K562 (cell line): Measurements from ENCODE around the gene COG4. TPM values are rescaled to one million over a fixed set of nuclear protein-coding genes. Genes with fewer than 3 reads are reported as not detected.

Experiments used
- ATAC-seq: fragments of 200-7000 bp; cut with Tn5 transposase; 3 replicates; pipeline ENCODE4 v1.9.1; 2020; ENCODE audit warnings: moderate library complexity
- Bru-seq: library from RNA; stranded (reverse); fragments of 400-500 nt; gene quantifications from one replicate; lab custom pipeline; 2021; lab: Mats Ljungman, UMichigan
- BruChase-seq, 2 experiments: library from RNA; stranded (reverse); fragments of 400-500 nt; gene quantifications; one replicate each; lab custom pipeline; 2021; lab: Mats Ljungman, UMichigan
- BruUV-seq: library from RNA; stranded (reverse); fragments of 400-500 nt; replicated peaks from 2 replicates; lab custom pipeline; 2021; lab: Mats Ljungman, UMichigan
- CTCF ChIA-PET: fragments of 300-600 bp; formaldehyde crosslinking; extraction: SDS; loops from one replicate; lab custom pipeline; 2021; ENCODE audit warnings: low intra/inter-chr PET ratio; lab: Yijun Ruan, JAX
- POLR2A ChIA-PET: fragments of 300-600, 350-650 bp; sonication (Branson Sonifier 250); formaldehyde crosslinking; extraction: SDS; loops from one replicate; lab custom pipeline; 2021; ENCODE audit warnings: antibody characterized with exemption, inconsistent platforms; lab: Yijun Ruan, JAX
- DNase-seq, 4 experiments: peaks; one replicate each; pipeline versions ENCODE4 v3.0.0 to v3.0.0-alpha.2; 2011 to 2018; ENCODE audit warnings: low spot score in 3 of 4, mixed read lengths in 3 of 4; ENCODE audit errors: extremely low read depth in 1 of 4
- FAIRE-seq: peaks from 2 replicates; lab custom pipeline; 2011; peaks lifted over from hg19 to GRCh38; lab: Jason Lieb, UNC
- H2AFZ ChIP-seq: 2 replicates; pipeline ENCODE4 v1.6.0; 2011; ENCODE audit warnings: low read depth, low read length, control low read depth, inconsistent platforms
- H3K27ac ChIP-seq: fragments of 200-600 bp; 3 replicates; pipeline ENCODE4 v1.8.0; 2011; ENCODE audit warnings: low read depth, mild to moderate bottlenecking, control low read depth, inconsistent platforms, low read length, moderate library complexity, mixed read lengths; ENCODE audit errors: extremely low read depth
- H3K27me3 ChIP-seq, 2 experiments: fragments of 300-600 bp in 1 of 2; 2 replicates in 1 of 2; 3 replicates in 1 of 2; pipeline versions ENCODE4 v1.6.0 to v1.8.0; 2011; ENCODE audit warnings: inconsistent platforms in 2 of 2, low read length in 2 of 2, mild to moderate bottlenecking in 1 of 2, mixed read lengths in 1 of 2, moderate library complexity in 1 of 2; ENCODE audit not compliant: control insufficient read depth in 2 of 2, insufficient read depth in 2 of 2
- H3K36me3 ChIP-seq: fragments of 300-600 bp; 3 replicates; pipeline ENCODE4 v1.8.0; 2011; ENCODE audit warnings: mild to moderate bottlenecking, low read length, inconsistent platforms; ENCODE audit not compliant: control insufficient read depth, insufficient read depth
- H3K4me1 ChIP-seq, 2 experiments: fragments of 200-600 bp in 1 of 2; replicated peaks in 1 of 2; 2 replicates in 1 of 2; 3 replicates in 1 of 2; pipeline versions ENCODE4 v1.5.1 to v1.8.0; 2011; ENCODE audit warnings: inconsistent platforms in 2 of 2, low read length in 2 of 2, mild to moderate bottlenecking in 1 of 2, mixed read lengths in 1 of 2, moderate library complexity in 1 of 2; ENCODE audit not compliant: control insufficient read depth in 2 of 2, insufficient read depth in 2 of 2
- H3K4me2 ChIP-seq: 2 replicates; pipeline ENCODE4 v1.6.1; 2011; ENCODE audit warnings: low read length, control low read depth, inconsistent platforms, mixed read lengths; ENCODE audit not compliant: insufficient read depth
- H3K4me3 ChIP-seq: fragments of 200-600 bp; sonication (generic), shearing (Covaris generic); 2 replicates; pipeline ENCODE4 v1.5.1; 2016; ENCODE audit warnings: control low read depth, inconsistent platforms
- H3K79me2 ChIP-seq: fragments of 200-600 bp; 3 replicates; pipeline ENCODE4 v1.8.0; 2011; ENCODE audit warnings: low read length, inconsistent platforms; ENCODE audit not compliant: control insufficient read depth, insufficient read depth
- H3K9ac ChIP-seq, 2 experiments: 2 replicates each; pipeline versions ENCODE4 v1.6.0 to v1.6.1; 2011; ENCODE audit warnings: low read depth in 2 of 2, low read length in 2 of 2, control low read depth in 1 of 2, inconsistent platforms in 1 of 2, mild to moderate bottlenecking in 1 of 2, mixed read lengths in 1 of 2; ENCODE audit not compliant: insufficient read depth in 1 of 2
- H3K9me1 ChIP-seq: one replicate; pipeline ENCODE4 v1.6.0; 2011; ENCODE audit warnings: inconsistent platforms, mild to moderate bottlenecking, low read length, moderate library complexity; ENCODE audit not compliant: control insufficient read depth, insufficient read depth
- H3K9me3 ChIP-seq: replicated peaks from 2 replicates; pipeline ENCODE4 v1.5.1; 2011; ENCODE audit warnings: low read depth, low read length, inconsistent platforms; ENCODE audit not compliant: control insufficient read depth, insufficient read depth
- H4K20me1 ChIP-seq: replicated peaks from 2 replicates; pipeline ENCODE4 v1.6.1; 2011; ENCODE audit warnings: low read length, inconsistent platforms, mixed read lengths; ENCODE audit not compliant: control insufficient read depth, insufficient read depth
- ATF4 ChIP-seq: fragments of 450-650 bp; formaldehyde crosslinking; IDR thresholded peaks from 2 replicates; pipeline ENCODE4 v1.4.0; 2022; ENCODE audit warnings: mild to moderate bottlenecking, moderate library complexity
- CREB3L1 ChIP-seq: fragments of 450-650 bp; IDR thresholded peaks from 2 replicates; pipeline ENCODE4 v1.6.1; 2014; ENCODE audit warnings: low read depth, mild to moderate bottlenecking, moderate library complexity, borderline replicate concordance
- ELF1 ChIP-seq: fragments of 200-800 bp; sonication (Bioruptor generic); IDR thresholded peaks from 2 replicates; pipeline ENCODE4 v1.6.1; 2016; ENCODE audit warnings: missing genetic modification characterization, missing compliant biosample characterization
- ESRRA ChIP-seq: fragments of 450-650 bp; IDR thresholded peaks from 2 replicates; pipeline ENCODE4 v1.6.1; 2014; ENCODE audit warnings: low read depth, mild to moderate bottlenecking, moderate library complexity, borderline replicate concordance
- ESRRB ChIP-seq: fragments of 250-450 bp; sonication (Bioruptor Pico); IDR thresholded peaks from 2 replicates; pipeline ENCODE4 v1.5.0; 2020; ENCODE audit warnings: mild to moderate bottlenecking, moderate library complexity, borderline replicate concordance
- SMARCA4 ChIP-seq: fragments of 450-650 bp; IDR thresholded peaks from 2 replicates; pipeline ENCODE4 v1.6.1; 2016
- ZBTB17 ChIP-seq: fragments of 450-650 bp; formaldehyde crosslinking; IDR thresholded peaks from 2 replicates; pipeline ENCODE4 v1.4.0; 2020; ENCODE audit warnings: mild to moderate bottlenecking
- ZFP1 ChIP-seq: fragments of 450-650 bp; formaldehyde crosslinking; IDR thresholded peaks from 2 replicates; pipeline ENCODE4 v1.4.0; 2020; ENCODE audit warnings: mild to moderate bottlenecking, mixed read lengths
- ZNF184 ChIP-seq: sonication (generic); formaldehyde crosslinking; IDR thresholded peaks from 2 replicates; pipeline ENCODE4 v1.5.0; 2020; ENCODE audit warnings: missing genetic modification reagents
- WGBS: fragments of 100-300 bp; shearing (Covaris generic); methylation state at CpG from one replicate; pipeline ENCODE4 v1.1.6; 2016; ENCODE audit warnings: low coverage, mixed read lengths; ENCODE audit not compliant: insufficient coverage; ENCODE audit errors: missing lambda C conversion rate; 5-methylcytosine and 5-hydroxymethylcytosine counted together
- in situ Hi-C: fragments of 300-500 bp; cut with MboI; formaldehyde crosslinking; loops from 4 replicates; pipeline ENCODE4 v1.15.0; 2018; ENCODE audit warnings: inconsistent platforms, mixed read lengths
- intact Hi-C: fragments of 100-400 bp; cut with micrococcal nuclease; formaldehyde crosslinking; loops from 2 replicates; pipeline ENCODE4 v1.14.2; 2022
- long read RNA-seq, 3 experiments: library from polyadenylated mRNA in 2 of 3; library from RNA in 1 of 3; unstranded in 2 of 3; stranded (forward) in 1 of 3; transcript quantifications; one replicate each; pipeline ENCODE4 v2.0.0, GENCODE V29; 2019 to 2022
- polyA minus RNA-seq, 3 experiments: library from RNA; depleted of rRNA, polyadenylated mRNA; stranded (reverse); fragments of >200 nt; gene quantifications; 2 replicates each; pipeline ENCODE4 v1.2.3, GENCODE V29; 2011
- polyA plus RNA-seq, 8 experiments: library from polyadenylated mRNA; depleted of rRNA in 4 of 8; stranded (reverse) in 5 of 8; unstranded in 3 of 8; fragments of >200 nt; fragmentation: Nextera tagmentation in 2 of 8; fragmentation: Illumina TruSeq in 1 of 8; extraction: Ambion mirVana in 2 of 8; extraction: Trizol in 1 of 8; gene quantifications; 2 replicates each; pipeline versions ENCODE4 v1.2.1 to v1.2.3, GENCODE V29; 2011 to 2014; ENCODE audit warnings: inconsistent platforms in 1 of 8, missing spikeins in 1 of 8
- total RNA-seq, 7 experiments: library from RNA; depleted of rRNA in 6 of 7; stranded (reverse); fragments of >200 nt in 6 of 7; fragmentation: Illumina TruSeq in 2 of 7; extraction: Trizol in 2 of 7; gene quantifications; 2 replicates each; pipeline versions ENCODE4 v1.2.1 to v1.2.3, GENCODE V29; 2011 to 2021; ENCODE audit warnings: low replicate concordance in 1 of 7
- TF ChIP-seq, protein P1 (sequence below): fragments of 250-450 bp; sonication (Bioruptor Pico); IDR thresholded peaks from 2 replicates; pipeline ENCODE4 v1.9.0; 2021; ENCODE audit warnings: mild to moderate bottlenecking, inconsistent platforms

Gene COG4
- total RNA-seq (2011; cell fraction: chromatin; rRNA removed; ENCODE audit: low replicate concordance): 128 and 175 TPM in 2 replicates
- total RNA-seq (2011; cell fraction: nucleolus; rRNA removed): 70.0 and 73.4 TPM in 2 replicates
- total RNA-seq (2011; cell fraction: nucleoplasm; rRNA removed): 87.9 and 95.3 TPM in 2 replicates
- 43.2 and 59.0 TPM in 2 replicates for total RNA-seq (2014; rRNA removed)
- total RNA-seq (2014; rRNA removed; fragmentation: Illumina TruSeq; extraction: Trizol): 39.5 and 44.4 TPM in 2 replicates
- 41.2 and 42.6 TPM in 2 replicates for total RNA-seq (2015; rRNA removed; fragmentation: Illumina TruSeq; extraction: Trizol)
- total RNA-seq (2021): 66.7 and 69.8 TPM in 2 replicates
- polyA plus RNA-seq (2011; rRNA removed): 69.2 and 73.9 TPM in 2 replicates
- 55.1 and 86.3 TPM in 2 replicates for polyA plus RNA-seq (2011; cell fraction: cytosol; rRNA removed)
- polyA plus RNA-seq (2011; cell fraction: nucleus; rRNA removed): 150 and 164 TPM in 2 replicates
- polyA plus RNA-seq (2012): 61.8 and 77.6 TPM in 2 replicates
- polyA plus RNA-seq (2014; fragmentation: Illumina TruSeq; extraction: Trizol): 44.2 and 48.9 TPM in 2 replicates
- 10 to 100 TPM; 13.7 to 37.4 TPM for polyA plus RNA-seq (2014; fragmentation: Nextera tagmentation; extraction: Ambion mirVana)
- polyA plus RNA-seq (2014; rRNA removed): 49.1 and 55.9 TPM in 2 replicates
- polyA minus RNA-seq (2011; rRNA and poly(A)+ RNA removed): 67.7 and 72.4 TPM in 2 replicates
- 30.7 and 31.3 TPM in 2 replicates for polyA minus RNA-seq (2011; cell fraction: cytosol; rRNA and poly(A)+ RNA removed)
- polyA minus RNA-seq (2011; cell fraction: nucleus; rRNA and poly(A)+ RNA removed): 27.5 and 41.7 TPM in 2 replicates
- Bru-seq, nascent RNA: percentile 63 among the genes with signal in this experiment
- percentile 60 among the genes with signal in this experiment for BruChase-seq, experiment 1, labeled RNA remaining after a 2-hour chase
- percentile 62 among the genes with signal in this experiment for BruChase-seq, experiment 2, labeled RNA remaining after a 6-hour chase
- long read RNA-seq, experiment 1, transcript COG4-202 (18 exons, 2,756 nt): minor isoform, 7 of 357 reads
- long read RNA-seq, experiment 1, transcript COG4-201 (19 exons, 2,833 nt): major isoform, 273 of 357 reads
- long read RNA-seq, experiment 1, partial matches to known transcripts: 44 of 357 reads
- long read RNA-seq, experiment 1, other reads (novel, unspliced or antisense): 31 of 357 reads
- long read RNA-seq, experiment 2, transcript COG4-201 (19 exons, 2,833 nt): major isoform, 48 of 77 reads
- long read RNA-seq, experiment 2, partial matches to known transcripts: 15 of 77 reads
- long read RNA-seq, experiment 2, other reads (novel, unspliced or antisense): 13 of 77 reads
- long read RNA-seq, experiment 3, transcript COG4-201 (19 exons, 2,833 nt): major isoform, 53 of 62 reads
- long read RNA-seq, experiment 3, partial matches to known transcripts: 5 of 62 reads
- long read RNA-seq, experiment 3, other reads (novel, unspliced or antisense): 4 of 62 reads

GRCh38 chr16:70523076-70523742, at the start of gene COG4:
TSS of gene COG4 (minus strand) at chr16:70523554. CDS start at chr16:70523543, 11 bp downstream.
- POLR2A ChIA-PET: interaction anchor here (0.6 to 1.7 kb wide), 13 partner anchors 10 to 1891 kb away, joined by 3 to 7 read pairs (median 3); partner anchors contain the start of genes DDX19A and FCSK
- Histone ChIP-seq H4K20me1 (peaks cover 23% of the 10 kb centered on the region), H3K9ac (peak within 1 kb of the TSS; percentile 90 to 95), H3K4me3 (peak within 1 kb of the TSS; percentile 75), H3K27ac (peak within 1 kb of the TSS; percentile 89), H3K79me2 (peaks cover 68% of the 10 kb centered on the region), H3K9me1 (no peaks in the 10 kb centered on the region), H2AFZ (peak within 1 kb of the TSS; percentile 57), H3K4me2 (peak within 1 kb of the TSS; percentile 89), H3K9me3 (no peaks in the 10 kb centered on the region), H3K4me1 (peaks cover 2 to 18% of the 10 kb centered on the region in 2 experiments; a peak in 4 of 5 replicates), H3K36me3 (peaks cover 34% of the 10 kb centered on the region), H3K27me3 (no peaks in the 10 kb centered on the region)
- FAIRE-seq (peak; percentile 72), ATAC-seq (peak; percentile 75), DNase-seq (peak; percentile 88 to 93 (median 90))
- WGBS: under 1% methylated on average over 32 of the region's 36 CpGs
- CTCF ChIA-PET: no interaction called here
- intact Hi-C loops (loop anchor here (5.0 to 10.0 kb wide), 3 partner anchors 126 to 238 kb away; partner anchors contain the start of gene AARS1), in situ Hi-C loops (no loop called here)
- TSS peak; percentile 90 for BruUV-seq
- no peak for TF ChIP-seq SMARCA4
- TF ChIP-seq ESRRA: no peak
- no peak for TF ChIP-seq ZFP1 (CRISPR knock-in tag)
- TF ChIP-seq ZNF184 (CRISPR knock-in tag): no peak
- TF ChIP-seq ELF1 (tag): peak; percentile 94
- no peak for TF ChIP-seq ESRRB
- peak; percentile 78 for TF ChIP-seq CREB3L1
- no peak for TF ChIP-seq ZBTB17 (CRISPR knock-in tag)
- TF ChIP-seq, protein P1, sequence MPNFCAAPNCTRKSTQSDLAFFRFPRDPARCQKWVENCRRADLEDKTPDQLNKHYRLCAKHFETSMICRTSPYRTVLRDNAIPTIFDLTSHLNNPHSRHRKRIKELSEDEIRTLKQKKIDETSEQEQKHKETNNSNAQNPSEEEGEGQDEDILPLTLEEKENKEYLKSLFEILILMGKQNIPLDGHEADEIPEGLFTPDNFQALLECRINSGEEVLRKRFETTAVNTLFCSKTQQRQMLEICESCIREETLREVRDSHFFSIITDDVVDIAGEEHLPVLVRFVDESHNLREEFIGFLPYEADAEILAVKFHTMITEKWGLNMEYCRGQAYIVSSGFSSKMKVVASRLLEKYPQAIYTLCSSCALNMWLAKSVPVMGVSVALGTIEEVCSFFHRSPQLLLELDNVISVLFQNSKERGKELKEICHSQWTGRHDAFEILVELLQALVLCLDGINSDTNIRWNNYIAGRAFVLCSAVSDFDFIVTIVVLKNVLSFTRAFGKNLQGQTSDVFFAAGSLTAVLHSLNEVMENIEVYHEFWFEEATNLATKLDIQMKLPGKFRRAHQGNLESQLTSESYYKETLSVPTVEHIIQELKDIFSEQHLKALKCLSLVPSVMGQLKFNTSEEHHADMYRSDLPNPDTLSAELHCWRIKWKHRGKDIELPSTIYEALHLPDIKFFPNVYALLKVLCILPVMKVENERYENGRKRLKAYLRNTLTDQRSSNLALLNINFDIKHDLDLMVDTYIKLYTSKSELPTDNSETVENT (CRISPR knock-in tag): no peak
- peak; percentile 15; the same call in 1 of the 2 replicates for TF ChIP-seq ATF4 (CRISPR knock-in tag)
